Heart left ventricle (tissue), 16 donors: ENCODE results near the gene ABHD14A. TPM values are rescaled to one million over a fixed set of nuclear protein-coding genes. Genes with fewer than 3 reads are reported as not detected.
"Not testable (repeated sequence)": the region's sequence is repeated elsewhere in the genome, so short reads cannot be mapped to it uniquely, and the experiment has no call there.

Experiments
- ATAC-seq, 4 donors: fragments of 200-7000 bp; cut with Tn5 transposase; one replicate each; pipeline ENCODE4 v1.9.1; 2020 to 2022; ENCODE audit warnings: moderate library complexity in 4 of 4, mild to moderate bottlenecking in 3 of 4, moderate number of reproducible peaks in 1 of 4
- DNase-seq, 5 donors: peaks; one replicate each; pipeline ENCODE4 v3.0.0-alpha.2; 2020
- H3K27ac ChIP-seq, 12 donors: fragments of 200-600 bp; sonication (generic) in 4 of 12; one replicate each; pipeline versions ENCODE4 v1.5.0 to v1.8.0; 2016 to 2022; ENCODE audit warnings: mild to moderate bottlenecking in 2 of 12
- H3K27me3 ChIP-seq, 9 donors: fragments of 200-600 bp; sonication (generic) in 2 of 9; one replicate each; pipeline versions ENCODE4 v1.5.1 to v1.8.0; 2016 to 2022; ENCODE audit warnings: mild to moderate bottlenecking in 3 of 9
- H3K36me3 ChIP-seq, 9 donors: fragments of 200-600 bp; sonication (generic) in 2 of 9; one replicate each; pipeline versions ENCODE4 v1.5.0 to v1.8.0; 2018 to 2022; ENCODE audit warnings: mild to moderate bottlenecking in 2 of 9
- H3K4me1 ChIP-seq, 12 donors: fragments of 200-600 bp; sonication (generic) in 4 of 12; one replicate each; pipeline versions ENCODE4 v1.5.0 to v1.8.0; 2016 to 2022; ENCODE audit warnings: mild to moderate bottlenecking in 3 of 12
- H3K4me3 ChIP-seq, 12 donors: fragments of 200-600 bp; sonication (generic) in 4 of 12; one replicate each; pipeline versions ENCODE4 v1.5.0 to v1.8.0; 2017 to 2022; ENCODE audit warnings: mild to moderate bottlenecking in 9 of 12, moderate library complexity in 4 of 12
- H3K9me3 ChIP-seq, 12 donors: fragments of 200-600 bp; sonication (generic) in 4 of 12; one replicate each; pipeline versions ENCODE4 v1.5.0 to v1.8.0; 2016 to 2022; ENCODE audit warnings: mild to moderate bottlenecking in 1 of 12
- POLR2A ChIP-seq, 2 donors: fragments of 450-650 bp; IDR thresholded peaks; one replicate each; pipeline ENCODE4 v1.6.1; 2017; ENCODE audit warnings: antibody characterized with exemption in 2 of 2, mild to moderate bottlenecking in 2 of 2, moderate library complexity in 2 of 2
- WGBS, 4 donors: extraction: QIAGEN DNeasy Blood & Tissue Kit in 2 of 4; methylation state at CpG; one replicate each; pipeline versions ENCODE4 v1.1.5 to v1.1.7; 2013 to 2018; 5-methylcytosine and 5-hydroxymethylcytosine counted together
- intact Hi-C, 10 donors: fragments of 100-400 bp; cut with DNase I; formaldehyde crosslinking; loops; one replicate each; pipeline versions ENCODE4 v1.11.1 to v1.14.2; 2022
- polyA plus RNA-seq, 2 donors: library from polyadenylated mRNA; stranded (reverse); fragments of 200-250 nt; gene quantifications; one replicate each; pipeline ENCODE4 v1.2.3, GENCODE V29; 2013
- total RNA-seq, 9 donors: library from RNA; depleted of rRNA in 2 of 9; stranded (reverse); fragments of >200 nt in 2 of 9; fragmentation: NEBNext Ultra II Directional in 3 of 9; extraction: Animal tissue kit (Norgen Biotek cat#: 25700) in 3 of 9; gene quantifications; one replicate each; pipeline versions ENCODE4 v1.1.0 to v1.2.4, GENCODE V29; 2016 to 2023
- TF ChIP-seq, protein P1 (sequence below), 12 donors: fragments of 200-600 bp; sonication (generic) in 4 of 12; IDR thresholded peaks; one replicate each; pipeline versions ENCODE4 v1.5.0 to v1.8.0; 2018 to 2022; ENCODE audit warnings: antibody characterized with exemption in 12 of 12, mild to moderate bottlenecking in 5 of 12
- donor health status: ischemic (EF 13 %, LVEDD 7.1; RV severe dilation, severe dysfunction).
- donor health status: healthy with polysubstance abuse.
- donor health status: DM: no; HTN: yes; CAD: no.
- donor health status: DM: no; HTN: no; CAD: no.
- donor health status: ischemic (EF 25% LVEDD 6.9; RV normal size, moderate dysfunction).
- donor health status: ischemic (EF 25% LVEDD 5.7; RV mildly dilated, moderate dysfunction).
- donor health status: healthy.
- donor health status: DM: yes; HTN: yes; CAD: no.
- donor health status: ischemic (EF 35%, LVEDD 5.7; RV mildly dilated, moderate dysfunction).
- donor health status: nonischemic (EF 11% LVEDD 7.7; RV severe dilation, severe dysfunction).
- donor health status: DM: yes; HTN: yes; CAD: no.
- donor health status: PGD.
- donor health status: ischemic (EF 29% LVEDD 5.4; RV normal size, mild dysfunction).
- donor health status: nonischemic (EF 23%, LVEDD 6.1; RV moderate dilation, normal function).

The ABHD14A gene
- total and polyA plus RNA-seq, 11 donors: 17.7 to 70.3 (median 22.1) TPM

DNA sequence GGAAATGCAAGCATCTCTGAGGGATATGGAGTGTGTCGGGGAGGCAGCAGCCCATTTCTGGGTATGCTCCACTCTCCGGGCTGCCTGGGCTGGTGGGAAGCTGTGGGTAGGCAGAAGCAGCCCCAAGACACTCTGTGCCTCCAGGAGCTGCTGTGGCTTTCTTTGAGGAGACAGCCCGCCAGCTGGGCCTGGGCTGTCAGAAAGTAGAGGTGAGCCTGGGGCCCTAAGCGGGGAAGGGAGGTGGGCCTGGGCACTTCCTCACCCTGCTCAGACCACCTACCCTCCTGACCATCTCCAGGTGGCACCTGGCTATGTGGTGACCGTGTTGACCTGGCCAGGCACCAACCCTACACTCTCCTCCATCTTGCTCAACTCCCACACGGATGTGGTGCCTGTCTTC, 10.2 kb downstream of the ABHD14A start:
- Histone ChIP-seq H3K4me3 (no peak overlapping the region), H3K27ac (no peak overlapping the region), H3K4me1 (peaks cover 5 to 37% (median 25%) of the 10 kb centered on the region in 12 donors), H3K36me3 (peaks cover 0 to 4% (median 0%) of the 10 kb centered on the region in 9 donors), H3K27me3 (no peaks in the 10 kb centered on the region), H3K9me3 (no peaks in the 10 kb centered on the region)
- no peak for TF ChIP-seq POLR2A (IDR thresholded peaks at IDR 0.05)
- TF ChIP-seq, protein P1, sequence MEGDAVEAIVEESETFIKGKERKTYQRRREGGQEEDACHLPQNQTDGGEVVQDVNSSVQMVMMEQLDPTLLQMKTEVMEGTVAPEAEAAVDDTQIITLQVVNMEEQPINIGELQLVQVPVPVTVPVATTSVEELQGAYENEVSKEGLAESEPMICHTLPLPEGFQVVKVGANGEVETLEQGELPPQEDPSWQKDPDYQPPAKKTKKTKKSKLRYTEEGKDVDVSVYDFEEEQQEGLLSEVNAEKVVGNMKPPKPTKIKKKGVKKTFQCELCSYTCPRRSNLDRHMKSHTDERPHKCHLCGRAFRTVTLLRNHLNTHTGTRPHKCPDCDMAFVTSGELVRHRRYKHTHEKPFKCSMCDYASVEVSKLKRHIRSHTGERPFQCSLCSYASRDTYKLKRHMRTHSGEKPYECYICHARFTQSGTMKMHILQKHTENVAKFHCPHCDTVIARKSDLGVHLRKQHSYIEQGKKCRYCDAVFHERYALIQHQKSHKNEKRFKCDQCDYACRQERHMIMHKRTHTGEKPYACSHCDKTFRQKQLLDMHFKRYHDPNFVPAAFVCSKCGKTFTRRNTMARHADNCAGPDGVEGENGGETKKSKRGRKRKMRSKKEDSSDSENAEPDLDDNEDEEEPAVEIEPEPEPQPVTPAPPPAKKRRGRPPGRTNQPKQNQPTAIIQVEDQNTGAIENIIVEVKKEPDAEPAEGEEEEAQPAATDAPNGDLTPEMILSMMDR (IDR thresholded peaks at IDR 0.05): no peak
- WGBS, 4 donors: 80 to 88% (median 84%) methylated on average over 3 to 6 of the region's 6 CpGs
- intact Hi-C loops: no loop called here
- ATAC-seq (no peak), DNase-seq (no peak)

DNA sequence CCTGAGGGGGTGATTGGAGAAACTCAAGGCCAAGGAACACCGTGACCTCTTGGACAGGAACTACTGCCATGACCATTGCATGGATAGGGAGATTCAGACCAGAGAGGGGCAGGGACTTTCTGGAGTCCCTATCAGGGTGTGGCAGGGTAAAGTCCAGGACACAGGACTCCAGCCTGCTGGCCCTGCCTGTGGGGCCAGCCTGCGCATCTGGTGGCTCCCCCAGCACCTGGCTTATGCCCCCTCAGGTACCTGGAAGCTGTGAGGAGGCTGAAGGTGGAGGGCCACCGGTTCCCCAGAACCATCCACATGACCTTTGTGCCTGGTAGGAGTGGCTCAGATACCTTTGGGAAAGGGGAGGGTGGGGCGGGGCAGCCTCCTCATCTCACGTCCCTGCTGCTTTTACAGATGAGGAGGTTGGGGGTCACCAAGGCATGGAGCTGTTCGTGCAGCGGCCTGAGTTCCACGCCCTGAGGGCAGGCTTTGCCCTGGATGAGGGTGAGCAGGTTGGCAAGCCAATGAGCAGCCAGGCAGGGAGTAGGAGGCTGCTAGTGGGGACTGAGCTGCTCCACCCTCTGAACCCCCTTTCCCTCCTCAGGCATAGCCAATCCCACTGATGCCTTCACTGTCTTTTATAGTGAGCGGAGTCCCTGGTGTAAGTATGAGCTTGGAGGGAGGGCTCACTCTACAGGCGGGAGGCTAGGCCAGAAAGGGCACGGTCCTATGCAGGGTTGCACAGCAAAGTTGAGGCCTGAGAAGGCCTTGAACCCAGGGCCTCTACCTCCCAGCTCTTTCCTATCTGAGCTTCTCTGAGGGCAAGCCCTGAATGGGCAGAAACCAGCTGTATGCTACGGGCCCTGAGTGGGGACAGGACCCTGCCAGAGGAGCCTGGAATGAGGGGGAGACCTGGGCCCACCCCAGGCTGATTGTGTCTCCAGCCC, 11.4 kb downstream of the ABHD14A start:
- intact Hi-C loops: no loop called here
- Histone ChIP-seq H3K9me3 (no peaks in the 10 kb centered on the region), H3K27ac (no peak overlapping the region), H3K4me3 (no peak overlapping the region), H3K27me3 (no peaks in the 10 kb centered on the region), H3K4me1 (peaks cover 5 to 36% (median 24%) of the 10 kb centered on the region in 12 donors), H3K36me3 (peaks cover 0 to 2% (median 0%) of the 10 kb centered on the region in 9 donors)
- DNase-seq (no peak), ATAC-seq (no peak)
- 85 to 89% (median 87%) methylated on average over 10 to 12 of the region's 12 CpGs for WGBS, 4 donors
- TF ChIP-seq, protein P1 (IDR thresholded peaks at IDR 0.05): no peak
- no peak for TF ChIP-seq POLR2A (IDR thresholded peaks at IDR 0.05)

GRCh38 chr3:51987568-51987967, 12.7 kb downstream of the ABHD14A start:
- H3K9me3 ChIP-seq: no peaks in the 10 kb centered on the region
- peaks cover 0 to 29% (median 17%) of the 10 kb centered on the region in 12 donors for H3K4me1 ChIP-seq
- H3K27me3 ChIP-seq: no peaks in the 10 kb centered on the region
- ATAC-seq (no peak), DNase-seq (no peak)
- TF ChIP-seq POLR2A (IDR thresholded peaks at IDR 0.05): no peak
- TF ChIP-seq, protein P1 (IDR thresholded peaks at IDR 0.05): no peak
- 93 to 98% (median 96%) methylated on average over 7 of the region's 7 CpGs for WGBS, 4 donors
- H3K36me3 ChIP-seq: peaks cover 0 to 15% (median 10%) of the 10 kb centered on the region in 9 donors
- no peak overlapping the region for H3K4me3 ChIP-seq
- intact Hi-C loops: no loop called here
- H3K27ac ChIP-seq: no peak overlapping the region

GRCh38 chr3:51988286-51989146, 13.7 kb downstream of the ABHD14A start:
- no peaks in the 10 kb centered on the region for H3K27me3 ChIP-seq
- TF ChIP-seq, protein P1 (IDR thresholded peaks at IDR 0.05): no peak
- no peak for TF ChIP-seq POLR2A (IDR thresholded peaks at IDR 0.05)
- ATAC-seq (no peak), DNase-seq (no peak)
- intact Hi-C loops: no loop called here
- no peak overlapping the region for H3K4me3 ChIP-seq
- peaks cover 0 to 23% (median 13%) of the 10 kb centered on the region in 12 donors for H3K4me1 ChIP-seq
- WGBS, 4 donors: 81 to 86% (median 82%) methylated on average over 15 of the region's 15 CpGs
- H3K36me3 ChIP-seq: peaks cover 0 to 25% (median 20%) of the 10 kb centered on the region in 9 donors
- no peaks in the 10 kb centered on the region for H3K9me3 ChIP-seq
- no peak overlapping the region for H3K27ac ChIP-seq

DNA sequence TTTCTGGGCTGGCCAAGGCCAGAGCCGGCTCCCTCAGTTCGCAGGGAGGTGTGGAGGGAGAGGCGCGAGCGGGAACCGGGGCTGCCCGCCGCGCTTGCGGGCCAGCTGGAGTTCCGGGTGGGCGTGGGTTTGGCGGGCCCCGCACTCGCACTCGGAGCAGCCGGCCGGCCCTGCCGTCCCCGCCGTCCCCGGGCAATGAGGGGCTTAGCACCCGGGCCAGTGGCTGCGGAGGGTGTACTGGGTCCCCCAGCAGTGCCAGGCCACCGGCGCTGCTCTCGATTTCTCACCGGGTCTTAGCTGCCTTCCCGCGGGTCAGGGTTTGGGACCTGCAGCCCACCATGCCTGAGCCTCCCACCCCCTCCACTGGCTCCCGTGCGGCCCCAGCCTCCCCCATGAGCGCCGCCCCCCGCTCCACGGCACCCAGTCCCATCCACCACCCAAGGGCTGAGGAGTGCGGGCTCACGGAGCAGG, 15.7 kb downstream of the ABHD14A start:
- not testable (repeated sequence) for ATAC-seq, H3K4me3 ChIP-seq, H3K27me3 ChIP-seq, H3K27ac ChIP-seq, DNase-seq, H3K9me3 ChIP-seq
- intact Hi-C loops: loop anchor here in 2 of 10 donors (10.0 kb wide), 2 partner anchors 294 to 344 kb away; partner anchors contain the start of gene GLYCTK (in 1 of the 2)
- WGBS, 4 donors: 77 to 93% (median 81%) methylated on average over 23 to 38 of the region's 38 CpGs
- H3K4me1 ChIP-seq: peaks cover 0 to 28% (median 20%) of the 10 kb centered on the region in 12 donors
- H3K36me3 ChIP-seq: peaks cover 0 to 42% (median 33%) of the 10 kb centered on the region in 9 donors
